Measurements from ENCODE around the gene PPOX.

Gene PPOX

DNA sequence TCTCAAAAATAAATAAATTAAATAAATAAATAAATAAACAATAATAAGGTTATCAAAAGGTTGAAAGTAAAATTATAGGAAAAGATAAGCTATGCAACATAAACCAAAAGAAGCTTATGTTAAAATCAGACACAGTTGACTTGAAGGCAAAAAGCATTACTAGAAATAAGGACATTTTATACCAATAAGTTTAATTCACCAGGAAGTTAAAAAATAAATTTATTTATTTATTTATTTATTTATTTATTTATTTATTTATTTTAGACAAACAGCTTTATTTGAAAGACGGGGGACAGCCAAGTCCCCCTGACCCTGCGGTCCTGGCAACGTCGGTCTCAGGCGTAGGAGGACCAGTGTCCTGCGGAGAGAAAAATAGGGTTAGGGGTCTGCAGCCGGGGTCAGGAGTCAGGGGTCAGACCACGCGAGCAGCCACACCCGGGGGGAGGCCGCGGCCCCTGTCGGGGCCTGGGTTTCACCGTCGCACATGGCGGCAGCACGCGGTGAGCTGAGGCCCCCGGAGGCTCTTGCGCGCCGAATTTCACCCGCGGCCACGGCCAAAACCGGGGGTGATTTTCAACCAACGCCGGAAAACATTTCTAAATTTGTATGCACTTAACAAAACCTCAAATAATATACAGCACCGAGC is 25.3 kb upstream of the PPOX start:
- Histone ChIP-seq H3K27ac (no peak overlapping the region), H3K4me3 (no peak overlapping the region)

DNA sequence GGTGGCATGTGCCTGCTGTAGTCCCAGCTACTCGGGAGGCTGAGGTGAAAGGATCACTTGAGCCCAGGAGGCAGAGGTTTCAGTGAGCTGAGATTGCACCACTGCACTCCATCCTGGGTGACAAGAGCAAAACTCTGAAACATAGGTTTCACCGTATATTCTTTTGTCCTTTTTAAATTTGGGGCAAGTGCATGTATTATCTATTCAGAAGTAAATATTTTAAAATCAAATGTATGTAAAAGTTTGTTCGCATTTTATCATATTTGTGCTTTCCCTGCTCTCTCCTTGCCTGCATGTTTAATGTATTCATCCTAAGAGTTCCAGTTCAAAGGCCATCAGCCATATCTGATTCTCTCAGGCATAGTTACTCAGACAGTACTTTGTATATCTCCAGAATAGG is 20.4 kb upstream of the PPOX start:
- no peak overlapping the region for H3K27ac ChIP-seq
- no peak overlapping the region for H3K4me3 ChIP-seq

DNA sequence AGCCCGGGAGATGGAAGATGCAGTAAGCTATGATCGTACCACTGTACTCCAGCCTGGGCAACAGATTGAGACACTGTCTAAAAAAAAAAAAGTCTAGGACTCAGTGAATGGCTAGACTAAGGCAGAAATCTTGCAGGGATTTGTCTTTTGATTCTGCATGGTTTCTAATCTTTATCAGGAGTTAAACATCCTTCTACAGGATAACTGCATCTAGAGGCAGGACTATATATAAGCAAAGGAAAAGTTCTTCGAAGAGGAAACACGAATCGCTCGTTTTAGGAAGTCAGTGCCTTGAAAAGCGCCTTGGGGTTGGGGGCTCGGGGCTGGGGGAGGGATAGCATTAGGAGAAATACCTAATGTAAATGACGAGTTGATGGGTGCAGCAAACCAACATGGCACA is 13.1 kb upstream of the PPOX start:
- H3K4me3 ChIP-seq = peak overlapping the region; percentile 49 to 77 (median 69)
- H3K27ac ChIP-seq = peak overlapping the region in 20 of 21 experiments; percentile 86 to 99 (median 95)

- H3K4me3 ChIP-seq = peak within 1 kb of the TSS; percentile 49 to 77 (median 69)
- H3K27ac ChIP-seq = peak within 1 kb of the TSS; percentile 28 to 99 (median 95)
Measured at GRCh38 chr1:161153682-161154337, 12.4 kb upstream of the PPOX start, which contains the start of gene UFC1. UFC1 (plus strand) TSS chr1:161153978; CDS start chr1:161153998, 20 bp downstream.

- peak overlapping the region in 1 of 21 experiments; percentile 94 for H3K27ac ChIP-seq
- H3K4me3 ChIP-seq = no peak overlapping the region
Measured at GRCh38 chr1:161157867-161158266, 8.4 kb upstream of the PPOX start.

DNA sequence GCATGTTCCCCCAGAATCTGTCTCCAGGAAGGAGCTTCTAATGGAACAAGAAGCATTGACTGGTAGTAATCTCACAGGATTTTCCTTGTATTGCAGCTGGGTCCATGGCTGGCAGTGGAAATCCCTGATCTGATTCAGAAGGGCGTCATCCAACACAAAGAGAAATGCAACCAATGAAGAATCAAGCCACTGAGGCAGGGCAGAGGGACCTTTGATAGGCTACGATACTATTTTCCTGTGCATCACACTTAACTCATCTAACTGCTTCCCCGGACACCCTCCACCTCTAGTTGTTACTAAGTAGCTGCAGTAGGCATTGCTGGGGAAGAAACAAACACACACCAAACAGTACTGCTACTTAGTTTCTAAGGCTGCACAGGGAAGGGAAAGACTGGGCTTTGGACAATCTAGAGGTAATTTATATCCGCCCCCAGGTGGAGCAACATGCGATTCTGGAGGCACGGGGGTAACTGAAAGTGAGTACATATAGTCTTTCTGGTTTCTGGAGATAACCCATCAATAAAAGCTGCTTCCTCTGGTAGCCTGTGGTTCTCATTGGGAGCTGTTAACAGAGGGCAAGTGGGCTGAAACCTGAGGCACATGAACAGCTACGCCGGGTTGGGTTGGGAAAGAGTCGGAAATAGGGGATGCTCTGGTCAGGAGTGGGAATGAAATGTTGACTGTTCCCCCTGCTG is 7.8 kb upstream of the PPOX start:
- H3K4me3 ChIP-seq = peak overlapping the region in 5 of 7 experiments; percentile 70 to 99 (median 86)

DNA sequence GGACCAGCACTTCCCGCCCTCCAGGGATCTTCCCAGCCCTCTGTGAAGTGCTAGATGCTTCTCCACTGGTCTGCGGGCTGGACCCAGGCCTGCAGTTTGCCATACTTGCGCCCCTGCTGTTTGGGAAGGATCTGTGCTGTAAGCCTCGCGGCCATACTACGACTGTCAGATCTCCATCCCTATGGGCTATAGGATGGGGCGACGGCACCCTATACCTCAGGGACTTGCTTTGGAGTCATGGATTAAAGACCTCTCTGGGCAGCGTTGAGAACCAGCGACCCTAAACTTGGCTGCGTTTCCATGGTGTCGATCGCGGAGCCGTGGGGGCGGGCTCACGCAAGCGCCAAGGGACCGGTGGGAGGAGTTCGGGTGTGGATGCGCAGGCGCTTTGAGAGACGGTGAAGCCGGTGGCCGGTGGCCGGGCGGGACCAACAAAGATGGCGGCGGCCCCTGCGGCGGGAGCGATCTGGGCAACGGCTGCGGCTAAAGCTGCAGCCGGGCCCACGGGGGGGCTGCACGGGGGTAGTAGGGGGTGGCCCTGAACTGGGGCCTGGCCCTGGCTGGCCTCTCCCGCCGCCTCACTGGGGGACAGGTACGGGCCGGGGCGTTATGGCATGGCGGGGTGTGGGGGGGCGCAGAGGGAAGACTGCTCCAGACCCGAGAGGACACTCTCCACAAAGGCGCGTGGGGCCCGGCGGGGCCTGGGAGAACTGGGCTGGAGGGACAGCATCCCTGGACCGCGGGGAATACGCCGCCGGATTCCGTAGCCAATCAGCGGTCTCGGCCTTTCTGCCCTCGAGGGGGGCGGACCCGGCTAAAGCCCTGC is 6.9 kb upstream of the PPOX start, which contains the start of gene USP21:
Gene USP21 (plus strand): TSS at position 414 of the 826 bp plus-strand sequence. CDS start 1,141 bp downstream, outside the sequence.
- H3K4me3 ChIP-seq = peak within 1 kb of the TSS; percentile 70 to 99 (median 92)
- H3K27ac ChIP-seq = peak within 1 kb of the TSS; percentile 63 to 98 (median 95)

More for the DNA sequence above, 7.8 kb upstream of the PPOX start:
- H3K27ac ChIP-seq = peak overlapping the region in 20 of 21 experiments; percentile 77 to 98 (median 96)

- Histone ChIP-seq H3K27ac (peak overlapping the region in 20 of 21 experiments; percentile 77 to 98 (median 96)), H3K4me3 (peak overlapping the region; percentile 70 to 99 (median 92))
Measured at GRCh38 chr1:161159913-161160243, 6.3 kb upstream of the PPOX start.

- Histone ChIP-seq H3K4me3 (no peak overlapping the region), H3K27ac (peak overlapping the region in 4 of 21 experiments; percentile 10 to 95 (median 69))
Measured at GRCh38 chr1:161160671-161161145, 5.5 kb upstream of the PPOX start.

DNA sequence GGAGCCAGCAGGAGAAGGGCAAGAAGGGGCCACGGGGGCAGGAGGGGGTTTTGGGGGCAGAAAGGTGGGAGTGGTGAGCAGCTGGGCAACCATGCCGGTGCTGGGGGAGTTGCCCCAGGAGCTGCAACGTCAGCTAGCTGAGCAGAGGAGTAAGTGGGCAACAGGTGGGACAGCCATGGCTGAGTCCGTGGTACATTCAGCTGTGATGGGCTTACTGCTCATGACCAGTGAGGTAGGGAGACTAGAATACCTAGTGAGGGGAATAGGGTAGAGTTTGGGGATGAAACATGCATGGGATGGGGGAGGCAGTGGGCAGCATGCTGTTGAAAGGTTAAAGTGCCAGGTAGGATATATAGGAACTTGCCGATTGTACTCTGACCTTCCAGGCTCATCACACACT is 4.6 kb upstream of the PPOX start:
- no peak overlapping the region for H3K4me3 ChIP-seq
- peak overlapping the region in 5 of 21 experiments; percentile 2 to 44 (median 17) for H3K27ac ChIP-seq

- Histone ChIP-seq H3K4me3 (no peak overlapping the region), H3K27ac (peak overlapping the region in 4 of 21 experiments; percentile 2 to 52 (median 14))
Measured at GRCh38 chr1:161162052-161162451, 4.2 kb upstream of the PPOX start.

- Histone ChIP-seq H3K27ac (peak overlapping the region in 1 of 21 experiments; percentile 52), H3K4me3 (no peak overlapping the region)
Measured at GRCh38 chr1:161162806-161163205, 3.4 kb upstream of the PPOX start.

- H3K27ac ChIP-seq = peak overlapping the region in 3 of 21 experiments; percentile 3 to 94 (median 9)
- H3K4me3 ChIP-seq = no peak overlapping the region
Measured at GRCh38 chr1:161163793-161164192, 2.4 kb upstream of the PPOX start.

GRCh38 chr1:161164901-161165610 is 1.2 kb upstream of the PPOX start:
- peak overlapping the region in 4 of 7 experiments; percentile 43 to 66 (median 60) for H3K4me3 ChIP-seq
- peak overlapping the region; percentile 37 to 94 (median 87) for H3K27ac ChIP-seq

DNA sequence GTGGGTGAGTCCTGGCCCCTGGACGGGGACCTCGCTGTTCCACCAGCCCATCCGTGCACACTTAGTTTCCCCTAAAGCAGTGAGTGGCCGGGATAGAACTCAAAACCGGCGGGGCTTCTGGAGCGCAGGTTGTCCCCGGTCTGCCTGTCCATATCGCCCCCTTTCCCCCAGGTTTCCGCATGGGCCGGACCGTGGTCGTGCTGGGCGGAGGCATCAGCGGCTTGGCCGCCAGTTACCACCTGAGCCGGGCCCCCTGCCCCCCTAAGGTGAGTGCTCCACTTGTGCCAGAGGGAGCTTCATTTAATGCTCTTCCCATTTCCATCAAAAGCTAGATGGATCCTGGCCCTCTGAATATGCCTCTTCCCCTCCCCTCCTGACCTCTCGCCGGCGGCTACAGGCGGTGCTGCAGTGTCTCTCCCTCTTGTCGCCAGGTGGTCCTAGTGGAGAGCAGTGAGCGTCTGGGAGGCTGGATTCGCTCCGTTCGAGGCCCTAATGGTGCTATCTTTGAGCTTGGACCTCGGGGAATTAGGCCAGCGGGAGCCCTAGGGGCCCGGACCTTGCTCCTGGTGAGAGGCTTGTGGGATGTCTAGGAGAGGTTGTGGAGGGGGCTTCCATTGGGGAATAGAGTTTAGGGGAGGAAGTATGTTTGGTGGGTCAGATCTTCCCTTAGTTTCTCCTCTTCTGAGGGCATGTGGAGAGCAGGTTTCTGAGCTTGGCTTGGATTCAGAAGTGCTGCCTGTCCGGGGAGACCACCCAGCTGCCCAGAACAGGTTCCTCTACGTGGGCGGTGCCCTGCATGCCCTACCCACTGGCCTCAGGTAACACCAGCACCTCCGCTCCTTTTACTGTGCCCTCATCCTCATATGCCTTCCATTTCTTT is 683 bp downstream of the PPOX start:
- Histone ChIP-seq H3K27ac (peak overlapping the region; percentile 54 to 94 (median 87)), H3K4me3 (peak overlapping the region; percentile 43 to 67 (median 62))

DNA sequence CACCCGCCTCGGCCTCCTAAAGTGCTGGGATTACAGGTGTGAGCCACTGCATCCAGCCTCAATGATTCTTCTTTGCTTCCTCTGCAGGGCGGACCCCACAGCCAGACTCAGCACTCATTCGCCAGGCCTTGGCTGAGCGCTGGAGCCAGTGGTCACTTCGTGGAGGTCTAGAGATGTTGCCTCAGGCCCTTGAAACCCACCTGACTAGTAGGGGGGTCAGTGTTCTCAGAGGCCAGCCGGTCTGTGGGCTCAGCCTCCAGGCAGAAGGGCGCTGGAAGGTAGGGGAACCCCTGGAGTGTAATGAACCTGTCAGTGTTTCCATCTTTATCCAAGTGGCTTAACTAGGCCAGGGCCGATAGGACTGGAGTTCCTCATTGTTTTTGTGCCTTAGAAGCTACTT is 2.7 kb downstream of the PPOX start:
- Histone ChIP-seq H3K4me3 (no peak overlapping the region), H3K27ac (no peak overlapping the region)

- H3K27ac ChIP-seq = peak overlapping the region in 5 of 21 experiments; percentile 7 to 64 (median 34)
- no peak overlapping the region for H3K4me3 ChIP-seq
Measured at GRCh38 chr1:161171191-161171590, 5.0 kb downstream of the PPOX start.

- Histone ChIP-seq H3K4me3 (no peak overlapping the region), H3K27ac (peak overlapping the region in 7 of 21 experiments; percentile 7 to 64 (median 34))
Measured at GRCh38 chr1:161171696-161172095, 5.5 kb downstream of the PPOX start.

Data from skin epidermis (tissue), 12 donors.